Heart left ventricle (tissue), 13 donors: Measurements from ENCODE around the gene PCARE.

Experiments used
- CTCF ChIP-seq, 12 donors: fragments of 200-600 bp; sonication (generic) in 4 of 12; IDR thresholded peaks; one replicate each; pipeline versions ENCODE4 v1.5.0 to v1.8.0; 2018 to 2022; ENCODE audit warnings: antibody characterized with exemption in 12 of 12, mild to moderate bottlenecking in 5 of 12
- POLR2A ChIP-seq, 2 donors: fragments of 450-650 bp; IDR thresholded peaks; one replicate each; pipeline ENCODE4 v1.6.1; 2017; ENCODE audit warnings: antibody characterized with exemption in 2 of 2, mild to moderate bottlenecking in 2 of 2, moderate library complexity in 2 of 2
- donor health status: ischemic (EF 13 %, LVEDD 7.1; RV severe dilation, severe dysfunction).
- donor health status: DM: no; HTN: yes; CAD: no.
- donor health status: DM: no; HTN: no; CAD: no.
- donor health status: ischemic (EF 25% LVEDD 6.9; RV normal size, moderate dysfunction).
- donor health status: ischemic (EF 25% LVEDD 5.7; RV mildly dilated, moderate dysfunction).
- donor health status: ischemic (EF 35%, LVEDD 5.7; RV mildly dilated, moderate dysfunction).
- donor health status: nonischemic (EF 11% LVEDD 7.7; RV severe dilation, severe dysfunction).
- donor health status: DM: yes; HTN: yes; CAD: no.
- donor health status: PGD.
- donor health status: ischemic (EF 29% LVEDD 5.4; RV normal size, mild dysfunction).
- donor health status: nonischemic (EF 23%, LVEDD 6.1; RV moderate dilation, normal function).

- TF ChIP-seq CTCF (IDR thresholded peaks at IDR 0.05) (no peak), POLR2A (IDR thresholded peaks at IDR 0.05) (no peak)
Measured at GRCh38 chr2:29060441-29060840, 13.9 kb downstream of the PCARE start.
